GM10847 (cell line): ENCODE results near the gene LRRC25.

Experiments
- POLR2A ChIP-seq: IDR thresholded peaks from 2 replicates; pipeline ENCODE4 v1.6.1; 2011; ENCODE audit not compliant: insufficient read length; ENCODE audit errors: extremely low read depth

Gene LRRC25

DNA sequence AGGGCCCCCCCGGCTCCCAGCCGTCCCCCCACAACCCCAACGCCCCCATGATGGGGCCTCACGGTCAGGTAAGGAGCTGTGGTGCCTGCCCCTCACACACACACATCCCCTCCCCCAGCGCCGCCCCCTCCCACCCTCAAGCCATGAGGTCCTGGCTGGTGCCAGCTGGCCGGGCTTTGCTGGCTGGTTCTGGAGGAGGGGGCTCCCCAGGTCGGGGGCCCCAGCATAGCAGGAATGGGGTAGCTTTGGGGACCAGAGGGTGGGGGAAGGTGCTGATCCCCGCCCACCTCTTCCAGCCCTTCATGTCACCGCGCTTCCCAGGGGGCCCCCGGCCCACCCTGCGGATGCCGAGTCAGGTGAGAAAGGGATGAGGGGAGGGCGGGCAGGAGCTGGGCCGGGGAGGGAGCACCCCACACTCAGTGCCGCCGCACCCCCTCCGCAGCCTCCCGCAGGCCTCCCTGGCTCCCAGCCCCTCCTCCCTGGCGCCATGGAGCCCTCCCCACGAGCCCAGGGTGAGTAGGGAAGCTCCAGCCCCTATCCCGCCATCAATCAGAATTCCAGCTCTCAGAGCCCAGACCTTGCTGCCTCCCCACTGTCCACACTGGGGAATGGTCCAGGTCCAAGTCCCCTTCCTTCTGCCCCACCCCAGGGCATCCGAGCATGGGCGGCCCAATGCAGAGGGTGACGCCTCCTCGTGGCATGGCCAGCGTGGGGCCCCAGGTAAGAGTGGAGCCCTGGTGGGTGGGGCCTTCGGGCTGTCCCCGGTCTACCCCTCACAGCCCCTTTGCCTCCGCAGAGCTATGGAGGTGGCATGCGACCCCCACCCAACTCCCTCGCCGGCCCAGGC is 34.2 kb upstream of the LRRC25 start:
- TF ChIP-seq POLR2A: no peak

GRCh38 chr19:18430417-18431144 is 33.2 kb upstream of the LRRC25 start:
- TF ChIP-seq POLR2A: no peak

GRCh38 chr19:18429717-18430416 is 32.4 kb upstream of the LRRC25 start:
- TF ChIP-seq POLR2A: no peak

DNA sequence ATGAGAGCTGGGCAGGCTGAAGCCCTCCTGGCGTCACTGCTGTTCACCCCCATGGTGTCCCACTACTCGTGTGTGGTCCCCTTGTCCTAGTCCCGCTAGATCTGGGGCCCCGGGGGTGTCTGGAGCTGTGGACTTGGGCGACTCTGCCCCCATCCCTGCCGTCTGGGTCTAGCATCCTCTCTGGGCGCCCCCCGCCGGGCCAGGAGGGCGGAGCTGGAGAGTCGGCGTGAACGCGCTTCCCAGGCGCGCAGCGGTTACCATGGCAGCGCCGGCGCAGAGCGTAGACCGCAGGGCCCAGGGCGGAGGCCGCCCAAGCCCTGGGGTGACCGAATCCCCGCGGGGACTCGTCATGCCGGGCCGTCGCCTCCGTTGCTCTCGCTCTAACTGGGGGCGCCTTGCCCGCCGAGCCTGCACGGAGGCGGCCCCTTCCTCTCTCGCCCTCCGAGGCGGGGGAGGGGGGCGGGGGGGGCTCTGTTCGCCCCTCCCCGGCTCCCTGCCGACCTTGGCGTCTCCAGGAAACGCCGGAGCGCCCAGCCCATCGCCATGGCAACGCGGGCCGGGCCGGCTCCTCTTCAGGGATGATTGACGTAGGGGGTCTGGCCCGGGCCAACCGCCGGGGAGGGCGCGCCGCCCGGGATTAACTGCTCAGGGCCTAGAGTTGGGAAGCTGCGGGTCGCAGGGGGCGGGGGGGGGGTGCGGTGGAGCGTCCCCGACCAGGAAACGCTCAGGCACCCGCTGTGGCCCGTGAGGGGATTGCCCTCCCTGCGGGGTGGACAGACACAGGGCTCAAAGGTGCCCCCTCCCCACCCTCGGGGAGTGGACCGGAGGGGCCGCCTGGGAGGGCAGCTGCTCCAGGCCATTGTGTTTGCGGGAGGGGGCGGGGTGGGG is 31.6 kb upstream of the LRRC25 start:
- TF ChIP-seq POLR2A: no peak

GRCh38 chr19:18428173-18428786 is 30.9 kb upstream of the LRRC25 start:
- TF ChIP-seq POLR2A: no peak

DNA sequence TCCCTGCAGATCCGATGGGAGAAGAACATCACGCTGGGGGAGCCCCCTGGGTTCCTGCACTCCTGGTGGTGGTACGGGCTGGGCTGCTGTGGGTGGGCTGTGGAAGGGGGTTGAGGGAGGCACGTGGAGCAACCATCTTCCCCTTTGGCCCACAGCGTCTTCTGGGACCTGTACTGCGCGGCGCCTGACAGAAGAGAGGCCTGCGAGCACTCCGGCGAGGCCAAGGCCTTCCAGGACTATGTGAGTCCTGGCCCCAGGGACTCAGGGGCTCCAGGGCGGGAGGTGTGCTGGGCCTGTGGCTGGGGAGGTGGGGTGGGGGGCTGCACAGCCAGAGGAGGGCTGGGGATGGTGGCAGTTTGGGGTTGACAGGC is 30.3 kb upstream of the LRRC25 start:
- no peak for TF ChIP-seq POLR2A

DNA sequence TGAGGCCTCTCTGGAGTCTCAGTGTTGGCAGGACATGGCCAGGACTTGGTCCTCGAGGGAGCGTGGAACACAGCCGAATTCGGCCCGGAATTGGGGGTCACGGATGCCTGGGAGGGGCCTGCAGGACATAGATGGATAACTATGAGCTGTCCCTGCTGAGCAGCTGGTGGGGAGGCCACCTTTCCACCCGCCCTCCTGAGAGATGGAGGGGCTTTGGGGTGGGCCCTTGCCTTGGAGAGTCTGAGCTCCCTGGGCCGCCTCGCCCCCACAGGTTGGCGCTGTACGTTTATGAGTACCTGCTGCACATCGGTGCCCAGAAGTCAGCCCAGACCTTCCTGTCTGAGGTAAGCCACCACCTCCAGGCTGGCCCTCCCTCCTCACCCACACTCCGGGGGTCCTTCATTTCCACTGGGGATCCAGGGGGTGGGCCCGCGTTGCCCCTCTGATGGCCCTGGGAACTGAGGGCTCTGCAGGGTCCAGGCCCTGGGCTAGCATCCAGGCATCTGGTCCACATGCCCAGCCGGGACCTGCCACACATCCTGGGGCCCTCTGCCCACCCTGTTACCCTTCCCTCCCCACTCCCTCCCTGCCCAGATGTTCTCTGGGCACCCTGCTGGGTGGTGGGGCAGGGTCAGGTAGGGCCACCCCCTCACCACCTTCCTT is 29.8 kb upstream of the LRRC25 start:
- TF ChIP-seq POLR2A: no peak

- no peak for TF ChIP-seq POLR2A
Measured at GRCh38 chr19:18426416-18426767, 29.0 kb upstream of the LRRC25 start.

GRCh38 chr19:18425515-18426415 is 28.3 kb upstream of the LRRC25 start:
- no peak for TF ChIP-seq POLR2A

- no peak for TF ChIP-seq POLR2A
Measured at GRCh38 chr19:18424890-18425514, 27.6 kb upstream of the LRRC25 start.

DNA sequence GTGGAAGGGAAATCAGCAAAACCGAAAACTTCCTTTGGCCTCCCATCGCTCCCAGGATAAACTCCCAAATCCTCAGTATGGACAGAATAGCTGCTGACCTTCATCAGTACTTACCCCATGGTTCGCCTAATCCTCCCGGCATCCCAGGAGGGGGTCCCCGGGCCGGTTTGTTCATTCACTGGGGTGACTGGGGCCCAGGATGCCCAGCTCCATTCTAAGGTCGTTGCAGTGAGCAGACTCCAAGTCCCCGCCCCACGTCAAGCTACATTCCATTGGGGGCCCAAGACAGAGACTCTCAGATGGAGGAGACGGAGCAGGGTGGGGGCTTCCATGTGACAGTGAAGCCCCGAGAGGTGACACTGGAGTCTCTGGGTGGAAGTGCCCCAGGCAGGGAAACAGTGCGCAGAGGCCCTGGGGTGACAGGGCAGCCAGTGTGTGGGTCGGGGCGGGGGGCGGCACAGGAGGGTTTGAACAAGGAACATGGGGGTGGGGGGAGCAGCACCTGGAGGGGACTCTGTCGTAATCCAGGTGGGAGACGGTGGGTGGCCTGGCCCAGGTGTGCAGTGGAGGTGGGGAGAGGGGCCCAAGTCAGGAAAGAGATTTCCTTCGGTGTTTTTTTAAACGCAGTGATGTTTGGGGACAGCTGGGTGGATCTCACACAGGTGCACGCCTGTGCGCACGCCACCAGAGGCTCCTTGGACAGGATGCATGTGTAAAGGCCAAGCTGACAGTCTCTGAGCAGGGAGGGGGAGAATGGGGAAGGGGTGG is 26.9 kb upstream of the LRRC25 start:
- no peak for TF ChIP-seq POLR2A
